ENCODE results near the gene TBC1D20. TPM values are rescaled to one million over a fixed set of nuclear protein-coding genes. Genes with fewer than 3 reads are reported as not detected.

The TBC1D20 gene
- total RNA-seq, 1 experiment from 2014 or later: 32.3 TPM

GRCh38 chr20:421685-422250 is 40.6 kb downstream of the TBC1D20 start:
- TSS peak; percentile 37 for BruUV-seq (replicated peaks)
- DNase-seq (ENCODE audit: low read depth, low spot score): no peak
- H3K27me3 ChIP-seq (ENCODE audit: insufficient read depth, low read length): no peaks in the 10 kb centered on the region
- H2AFZ ChIP-seq (ENCODE audit: low read depth, low read length, poor library complexity, severe bottlenecking): no peak overlapping the region
- no peak overlapping the region for H3K4me3 ChIP-seq (replicated peaks in 1 of 2; ENCODE audit: low read depth in 1 of 2, low read length in 2 of 2)
- no peaks in the 10 kb centered on the region for H3K79me2 ChIP-seq (ENCODE audit: insufficient read depth, low read length)
- no peak overlapping the region for H3K4me2 ChIP-seq (ENCODE audit: low read length)
- ChIA-PET RAD21 (ENCODE audit: low non-redundant PET in 1 of 2, low total read pairs in 2 of 2, uncharacterized antibody in 2 of 2, unreplicated experiment in 2 of 2) (no interaction called here), POLR2A (no interaction called here), CTCF (no interaction called here)
- H4K20me1 ChIP-seq (ENCODE audit: insufficient read depth): no peaks in the 10 kb centered on the region
- no peak overlapping the region for H3K27ac ChIP-seq (ENCODE audit: low read depth, low read length)
- no peaks in the 10 kb centered on the region for H3K9me2 ChIP-seq (ENCODE audit: insufficient read depth)
- no peak overlapping the region for H3K9ac ChIP-seq (ENCODE audit: low read length)
- TF ChIP-seq SRF (IDR thresholded peaks at IDR 0.05; ENCODE audit: low read depth) (no peak), MAX (IDR thresholded peaks at IDR 0.05) (no peak), CBX3 (IDR thresholded peaks at IDR 0.05; ENCODE audit: low read depth) (no peak), EGR1 (IDR thresholded peaks at IDR 0.05; ENCODE audit: low read depth) (no peak), ZBTB33 (IDR thresholded peaks at IDR 0.05; ENCODE audit: extremely low read depth, insufficient replicate concordance, low read length) (no peak), ZNF274 (IDR thresholded peaks at IDR 0.05; ENCODE audit: low read depth, low read length) (no peak), EZH2phosphoT487 (IDR thresholded peaks at IDR 0.05; ENCODE audit: borderline replicate concordance) (no peak), JUND (IDR thresholded peaks at IDR 0.05) (no peak), POLR2A (IDR thresholded peaks at IDR 0.05; ENCODE audit: borderline replicate concordance, extremely low read depth, insufficient read depth, insufficient read length) (no peak), ELF1 (IDR thresholded peaks at IDR 0.05; ENCODE audit: borderline replicate concordance, low read depth) (no peak), FOSL1 (IDR thresholded peaks at IDR 0.05; ENCODE audit: low read depth) (no peak), EZH2 (IDR thresholded peaks at IDR 0.05) (no peak), YY1 (IDR thresholded peaks at IDR 0.05; ENCODE audit: extremely low read depth, insufficient replicate concordance, low read depth, low read length) (no peak), ATF3 (IDR thresholded peaks at IDR 0.05) (no peak), CTCF (IDR thresholded peaks at IDR 0.05 in 2 of 3, conservative IDR thresholded peaks at IDR 0.05 in 1 of 3; ENCODE audit: borderline replicate concordance in 1 of 3, insufficient read depth in 1 of 3, low read depth in 2 of 3, low read length in 2 of 3) (no peak), TCF7L2 (IDR thresholded peaks at IDR 0.05; ENCODE audit: borderline replicate concordance, extremely low read depth, insufficient read depth, insufficient read length) (no peak)
- intact Hi-C loops (cut with micrococcal nuclease): no loop called here
- H3K9me3 ChIP-seq (ENCODE audit: control insufficient read depth in 1 of 2, insufficient read depth in 1 of 2, low read depth in 1 of 2, low read length in 2 of 2): no peaks in the 10 kb centered on the region
- peaks cover 8 to 17% of the 10 kb centered on the region in 2 experiments; a peak in 2 of 4 replicates for H3K36me3 ChIP-seq (ENCODE audit: control insufficient read depth in 1 of 2, insufficient read depth in 2 of 2, low read length in 2 of 2)
- no peak for ATAC-seq
- H3K4me1 ChIP-seq (ENCODE audit: control insufficient read depth in 1 of 2, insufficient read depth in 2 of 2, low read length in 2 of 2): peaks cover 13 to 36% of the 10 kb centered on the region in 2 experiments
